Measurements from ENCODE around the gene EXOC3L4.
A peak's percentile ranks its signal among the peaks of the same experiment; 100 is the strongest.
"Not testable (repeated sequence)": the region's sequence is repeated elsewhere in the genome, so short reads cannot be mapped to it uniquely, and the experiment has no call there.

Gene EXOC3L4

DNA sequence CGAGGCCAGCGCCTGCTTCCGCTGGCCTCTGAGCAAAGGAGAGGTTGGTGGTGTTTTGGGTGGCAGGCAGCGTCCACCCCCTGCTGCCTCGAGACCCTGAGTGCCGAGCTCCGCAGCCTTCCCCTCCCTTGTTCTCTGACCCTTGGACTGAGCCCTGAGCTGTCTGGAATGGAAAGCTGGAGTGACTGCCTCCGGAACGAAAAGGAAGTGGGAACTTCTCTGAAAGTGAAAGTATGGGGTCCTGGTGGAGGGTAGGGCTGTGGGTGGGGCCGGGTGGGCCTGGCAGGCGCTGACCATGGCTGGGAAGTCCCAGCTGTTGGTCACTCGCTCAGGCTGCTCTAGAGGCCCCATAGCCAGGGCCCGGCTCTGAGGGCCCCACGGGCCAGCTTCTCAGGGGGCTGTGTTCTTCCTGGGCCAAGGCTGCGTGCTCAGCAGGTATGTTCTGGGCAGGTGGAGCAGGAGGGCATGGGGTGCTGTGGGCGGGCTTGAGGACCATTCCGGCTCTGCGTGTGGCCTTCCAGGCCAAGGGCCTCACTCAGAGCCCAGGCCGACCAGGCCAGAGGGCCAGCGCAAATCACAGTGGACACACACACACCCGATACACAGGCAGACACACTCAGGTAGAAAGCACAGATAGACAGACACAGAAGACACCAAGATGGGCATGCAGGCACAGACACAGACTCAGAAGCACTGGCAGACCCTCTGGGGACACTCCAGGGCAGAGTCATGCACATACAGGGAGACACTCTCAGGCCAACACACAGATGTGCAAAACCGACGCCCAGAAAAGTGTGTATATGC is at the start of gene EXOC3L4:
TSS of gene EXOC3L4 (plus strand) at position 320 of the 804 bp plus-strand sequence. CDS start 5,495 bp downstream, outside the sequence.
- Histone ChIP-seq H3K27me3 (ENCODE audit: insufficient read depth, low read depth, severe bottlenecking) (no peaks in the 10 kb centered on the region), H3K36me3 (no peaks in the 10 kb centered on the region), H3K27ac (no peak within 1 kb of the TSS), H3K9me3 (ENCODE audit: severe bottlenecking) (no peaks in the 10 kb centered on the region), H3K4me3 (ENCODE audit: low read depth, low read length) (no peak within 1 kb of the TSS)
- TF ChIP-seq, protein P1, sequence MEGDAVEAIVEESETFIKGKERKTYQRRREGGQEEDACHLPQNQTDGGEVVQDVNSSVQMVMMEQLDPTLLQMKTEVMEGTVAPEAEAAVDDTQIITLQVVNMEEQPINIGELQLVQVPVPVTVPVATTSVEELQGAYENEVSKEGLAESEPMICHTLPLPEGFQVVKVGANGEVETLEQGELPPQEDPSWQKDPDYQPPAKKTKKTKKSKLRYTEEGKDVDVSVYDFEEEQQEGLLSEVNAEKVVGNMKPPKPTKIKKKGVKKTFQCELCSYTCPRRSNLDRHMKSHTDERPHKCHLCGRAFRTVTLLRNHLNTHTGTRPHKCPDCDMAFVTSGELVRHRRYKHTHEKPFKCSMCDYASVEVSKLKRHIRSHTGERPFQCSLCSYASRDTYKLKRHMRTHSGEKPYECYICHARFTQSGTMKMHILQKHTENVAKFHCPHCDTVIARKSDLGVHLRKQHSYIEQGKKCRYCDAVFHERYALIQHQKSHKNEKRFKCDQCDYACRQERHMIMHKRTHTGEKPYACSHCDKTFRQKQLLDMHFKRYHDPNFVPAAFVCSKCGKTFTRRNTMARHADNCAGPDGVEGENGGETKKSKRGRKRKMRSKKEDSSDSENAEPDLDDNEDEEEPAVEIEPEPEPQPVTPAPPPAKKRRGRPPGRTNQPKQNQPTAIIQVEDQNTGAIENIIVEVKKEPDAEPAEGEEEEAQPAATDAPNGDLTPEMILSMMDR (IDR thresholded peaks at IDR 0.05; ENCODE audit: low read depth, low read length), result no peak
- no peak for DNase-seq

DNA sequence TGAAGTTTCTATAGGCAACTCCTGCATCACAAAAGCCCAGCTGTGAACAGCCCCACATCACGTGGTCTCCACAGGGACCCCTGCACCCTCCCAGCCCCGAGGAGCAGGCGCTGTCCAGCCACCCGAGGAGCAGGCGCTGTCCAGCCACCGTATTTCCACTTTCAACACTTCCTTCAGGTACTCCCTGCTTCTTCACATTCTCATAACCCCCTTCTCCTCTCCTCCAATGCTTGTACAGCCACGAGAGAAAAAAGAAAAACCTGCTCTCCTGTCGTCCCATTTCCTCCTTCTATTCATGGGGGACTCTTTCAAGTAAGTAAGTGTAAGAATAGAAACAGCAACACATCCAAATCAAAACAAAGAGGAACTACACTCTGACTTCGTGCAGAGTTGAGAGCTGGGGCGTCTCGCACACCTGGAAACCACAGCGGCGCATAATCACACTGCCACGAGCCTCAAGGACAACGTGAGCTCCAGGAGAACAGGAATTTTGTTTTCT is 49.1 kb upstream of the EXOC3L4 start:
- H3K27ac ChIP-seq, result no peak overlapping the region
- H3K36me3 ChIP-seq, result peaks cover 8% of the 10 kb centered on the region
- H3K27me3 ChIP-seq (ENCODE audit: insufficient read depth, low read depth, severe bottlenecking), result no peaks in the 10 kb centered on the region
- H3K9me3 ChIP-seq (ENCODE audit: severe bottlenecking), result no peaks in the 10 kb centered on the region
- DNase-seq, result no peak
- H3K4me3 ChIP-seq (ENCODE audit: low read depth, low read length), result no peak overlapping the region
- TF ChIP-seq, protein P1 (IDR thresholded peaks at IDR 0.05; ENCODE audit: low read depth, low read length), result no peak

DNA sequence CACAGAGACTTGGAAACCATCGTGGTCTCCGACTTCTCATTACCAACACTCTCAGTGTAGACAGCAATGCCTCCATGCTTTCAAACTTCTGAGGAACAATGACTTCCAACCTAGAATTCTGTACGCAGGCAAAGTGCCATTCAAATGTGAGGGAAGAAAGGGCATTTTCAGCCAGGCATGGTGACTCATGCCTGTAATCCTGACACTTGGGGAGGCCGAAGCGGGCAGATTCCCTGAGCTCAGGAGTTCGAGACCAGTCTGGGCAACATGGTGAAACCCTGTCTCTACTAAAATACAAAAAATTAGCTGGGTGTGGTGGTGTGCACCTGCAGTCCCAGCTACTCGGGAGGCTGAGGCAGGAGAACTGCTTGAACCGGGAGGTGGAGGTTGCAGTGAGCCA is 47.1 kb upstream of the EXOC3L4 start:
- H3K27ac ChIP-seq; H3K36me3 ChIP-seq; H3K4me3 ChIP-seq (ENCODE audit: low read depth, low read length); H3K27me3 ChIP-seq (ENCODE audit: insufficient read depth, low read depth, severe bottlenecking); H3K9me3 ChIP-seq (ENCODE audit: severe bottlenecking); DNase-seq: not testable (repeated sequence)

DNA sequence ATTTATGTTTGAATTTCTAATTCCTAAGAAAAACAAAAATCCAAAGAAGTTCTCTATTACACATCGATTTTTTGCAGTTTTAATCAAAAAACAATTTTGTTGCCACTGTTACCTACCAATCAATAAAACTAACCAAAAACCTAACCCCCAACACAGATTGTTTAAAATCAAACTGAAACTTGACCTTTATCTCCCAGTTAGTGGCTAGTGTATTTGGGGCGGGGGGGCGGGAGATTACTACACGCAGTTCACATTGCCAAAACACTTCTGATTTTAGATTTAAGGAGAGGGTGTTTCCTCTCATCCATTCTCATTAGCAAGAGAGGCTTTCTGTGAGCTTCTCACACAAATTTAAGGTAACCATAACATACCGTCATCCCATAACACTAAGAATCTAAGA is 43.6 kb upstream of the EXOC3L4 start:
- Histone ChIP-seq H3K27me3 (ENCODE audit: insufficient read depth, low read depth, severe bottlenecking) (no peaks in the 10 kb centered on the region), H3K27ac (no peak overlapping the region), H3K4me3 (ENCODE audit: low read depth, low read length) (no peak overlapping the region), H3K36me3 (peaks cover 14% of the 10 kb centered on the region), H3K9me3 (ENCODE audit: severe bottlenecking) (no peaks in the 10 kb centered on the region)
- no peak for DNase-seq
- TF ChIP-seq, protein P1 (IDR thresholded peaks at IDR 0.05; ENCODE audit: low read depth, low read length), result no peak

DNA sequence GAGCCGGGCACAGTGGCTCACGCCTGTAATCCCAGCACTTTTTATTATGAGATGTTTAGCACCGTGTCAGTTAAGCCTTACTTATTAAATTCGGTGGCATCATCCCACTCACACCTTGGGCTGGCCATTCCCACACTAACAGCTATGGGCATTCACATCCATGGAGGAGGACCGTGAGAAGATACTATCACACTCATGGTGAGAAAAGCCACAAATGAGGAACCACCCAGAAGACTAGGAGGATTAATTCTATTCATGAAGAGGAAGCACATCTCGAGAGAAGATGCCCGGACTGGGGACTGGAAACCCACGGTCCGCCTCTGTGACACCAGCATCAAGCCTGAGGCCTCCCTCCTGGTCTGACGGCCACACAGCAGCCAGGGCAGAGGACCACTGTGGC is 42.1 kb upstream of the EXOC3L4 start:
- Histone ChIP-seq H3K36me3 (peaks cover 14% of the 10 kb centered on the region), H3K4me3 (ENCODE audit: low read depth, low read length) (no peak overlapping the region), H3K27me3 (ENCODE audit: insufficient read depth, low read depth, severe bottlenecking) (no peaks in the 10 kb centered on the region), H3K9me3 (ENCODE audit: severe bottlenecking) (no peaks in the 10 kb centered on the region), H3K27ac (no peak overlapping the region)
- TF ChIP-seq, protein P1 (IDR thresholded peaks at IDR 0.05; ENCODE audit: low read depth, low read length), result no peak
- DNase-seq, result no peak

DNA sequence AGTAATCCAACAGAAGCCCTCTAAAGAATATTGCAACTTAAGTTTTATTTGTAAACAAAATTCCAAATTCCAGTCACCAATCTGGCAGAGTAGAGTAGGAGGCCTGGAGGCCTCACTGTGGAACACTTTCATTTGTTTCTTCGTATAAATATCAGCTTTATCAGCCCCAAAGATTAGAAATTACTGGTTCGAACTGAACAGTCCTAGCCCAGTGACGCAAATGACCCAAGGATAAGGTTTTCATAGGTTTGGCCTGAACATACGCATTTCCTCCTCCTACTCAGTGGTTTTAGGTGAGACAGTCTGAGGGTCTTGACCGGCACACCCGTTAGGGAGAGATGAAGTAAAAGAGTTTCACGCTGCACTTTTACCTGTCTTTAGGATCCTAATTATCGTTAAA is 38.8 kb upstream of the EXOC3L4 start:
- DNase-seq, result no peak
- Histone ChIP-seq H3K36me3 (peaks cover 14% of the 10 kb centered on the region), H3K27ac (no peak overlapping the region), H3K9me3 (ENCODE audit: severe bottlenecking) (no peaks in the 10 kb centered on the region), H3K27me3 (ENCODE audit: insufficient read depth, low read depth, severe bottlenecking) (no peaks in the 10 kb centered on the region), H3K4me3 (ENCODE audit: low read depth, low read length) (peak overlapping the region; percentile 85)
- TF ChIP-seq, protein P1 (IDR thresholded peaks at IDR 0.05; ENCODE audit: low read depth, low read length), result no peak

Measured in WERI-Rb-1 (cell line).